Keratinocyte (primary cell): ENCODE results near the gene ANXA11. TPM values are rescaled to one million over a fixed set of nuclear protein-coding genes. Genes with fewer than 3 reads are reported as not detected.
"Not testable (repeated sequence)": the region's sequence is repeated elsewhere in the genome, so short reads cannot be mapped to it uniquely, and the experiment has no call there.

ENCODE experiments used
- DNase-seq: peaks from one replicate; pipeline ENCODE4 v3.0.0-alpha.2; 2011; ENCODE audit warnings: low read depth, missing footprints, low spot score
- FAIRE-seq: peaks from 2 replicates; lab custom pipeline; 2011; peaks lifted over from hg19 to GRCh38; lab: Jason Lieb, UNC
- H2AFZ ChIP-seq: 2 replicates; pipeline ENCODE4 v1.6.0; 2012; ENCODE audit warnings: low read length, control low read depth, inconsistent platforms; ENCODE audit not compliant: control insufficient read depth
- H3K27ac ChIP-seq: 2 replicates; pipeline ENCODE4 v1.5.1; 2011; ENCODE audit warnings: low read length; ENCODE audit not compliant: control insufficient read depth, insufficient read depth
- H3K27me3 ChIP-seq: 3 replicates; pipeline ENCODE4 v1.6.0; 2011; ENCODE audit warnings: low read length; ENCODE audit not compliant: control insufficient read depth, insufficient read depth; ENCODE audit errors: extremely low read depth
- H3K36me3 ChIP-seq, 2 experiments: 2 replicates in 1 of 2; 3 replicates in 1 of 2; pipeline ENCODE4 v1.5.1; 2011; ENCODE audit warnings: low read length in 2 of 2, mild to moderate bottlenecking in 1 of 2; ENCODE audit not compliant: control insufficient read depth in 2 of 2, insufficient read depth in 2 of 2; ENCODE audit errors: extremely low read depth in 1 of 2
- H3K4me1 ChIP-seq: 3 replicates; pipeline ENCODE4 v1.5.1; 2011; ENCODE audit warnings: low read length; ENCODE audit not compliant: control insufficient read depth, insufficient read depth; ENCODE audit errors: extremely low read depth
- H3K4me2 ChIP-seq: 3 replicates; pipeline ENCODE4 v1.6.0; 2011; ENCODE audit warnings: low read depth, low read length; ENCODE audit not compliant: control insufficient read depth, insufficient read depth; ENCODE audit errors: extremely low read depth
- H3K4me3 ChIP-seq, 3 experiments: fragments of 200-600 bp in 1 of 3; sonication (generic) in 1 of 3; 2 replicates in 2 of 3; 3 replicates in 1 of 3; pipeline ENCODE4 v1.5.1; 2011 to 2016; ENCODE audit warnings: low read length in 3 of 3, mild to moderate bottlenecking in 3 of 3, control low read depth in 2 of 3, inconsistent platforms in 1 of 3, low read depth in 1 of 3, mixed read lengths in 1 of 3, mixed run types in 1 of 3, moderate library complexity in 1 of 3; ENCODE audit not compliant: control insufficient read depth in 2 of 3, insufficient read depth in 2 of 3; ENCODE audit errors: extremely low read depth in 1 of 3
- H3K79me2 ChIP-seq: 2 replicates; pipeline ENCODE4 v1.6.0; 2012; ENCODE audit warnings: low read length; ENCODE audit not compliant: control insufficient read depth, insufficient read depth
- H3K9ac ChIP-seq: 3 replicates; pipeline ENCODE4 v1.6.0; 2011; ENCODE audit warnings: low read length; ENCODE audit not compliant: control insufficient read depth, insufficient read depth; ENCODE audit errors: extremely low read depth
- H3K9me1 ChIP-seq: 3 replicates; pipeline ENCODE4 v1.6.0; 2011; ENCODE audit warnings: low read length; ENCODE audit not compliant: control insufficient read depth, insufficient read depth; ENCODE audit errors: extremely low read depth
- H3K9me3 ChIP-seq: 2 replicates; pipeline ENCODE4 v1.5.1; 2012; ENCODE audit warnings: low read depth, low read length; ENCODE audit not compliant: control insufficient read depth
- H4K20me1 ChIP-seq: 3 replicates; pipeline ENCODE4 v1.6.0; 2011; ENCODE audit warnings: low read length; ENCODE audit not compliant: control insufficient read depth, insufficient read depth; ENCODE audit errors: extremely low read depth
- dilution Hi-C: fragments of 300-500 bp; cut with MboI; formaldehyde crosslinking; loops from one replicate; pipeline ENCODE4 v1.7.0; 2020; ENCODE audit warnings: low sequenced_read_pairs; ENCODE audit not compliant: extremely low pct_ligation_motif_present
- polyA plus RNA-seq, 5 experiments: library from polyadenylated mRNA; depleted of rRNA in 3 of 5; stranded (reverse) in 3 of 5; stranded (forward) in 1 of 5; unstranded in 1 of 5; fragments of >200 nt; gene quantifications; 1 replicate in 1 of 5; 2 replicates in 3 of 5; 3 replicates in 1 of 5; pipeline versions ENCODE4 v1.2.1 to v1.2.3, GENCODE V29; 2011 to 2012; ENCODE audit warnings: missing spikeins in 2 of 5, low read depth in 1 of 5, low replicate concordance in 1 of 5

ANXA11 gene
- polyA plus RNA-seq, 1 donor (not counting 4 experiments of a cell fraction or from before 2014, with no cell fraction given), result 97.9 TPM

DNA sequence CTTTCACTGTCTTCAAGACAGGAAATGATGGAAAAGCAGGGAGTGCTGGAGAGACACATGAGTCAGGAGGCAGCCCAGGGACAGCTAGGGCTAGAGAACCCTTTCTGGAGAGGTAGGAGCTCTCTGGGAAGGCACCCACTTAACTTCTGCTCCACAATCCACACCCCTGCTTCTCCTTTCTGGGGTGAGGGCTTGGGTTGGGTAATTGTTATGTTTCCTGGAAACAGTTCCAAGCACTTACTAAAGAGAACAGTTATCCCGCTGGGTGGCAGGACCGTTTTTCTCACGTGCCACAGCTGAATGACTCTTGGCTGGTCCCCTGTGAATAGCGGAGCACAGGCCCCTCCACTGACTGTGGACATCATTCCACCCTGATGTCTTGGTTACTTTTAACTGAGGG is 44.6 kb upstream of the ANXA11 start:
- not testable (repeated sequence) for H3K9ac ChIP-seq, H2AFZ ChIP-seq, H4K20me1 ChIP-seq, H3K4me3 ChIP-seq, H3K4me1 ChIP-seq, H3K36me3 ChIP-seq, H3K27me3 ChIP-seq, H3K9me1 ChIP-seq, DNase-seq, H3K27ac ChIP-seq, H3K9me3 ChIP-seq, FAIRE-seq, H3K4me2 ChIP-seq, H3K79me2 ChIP-seq
- dilution Hi-C loops, result loop anchor here (25.0 kb wide), 1 partner anchor 112 kb away; the partner anchor contains the start of genes DYDC1 and DYDC2

DNA sequence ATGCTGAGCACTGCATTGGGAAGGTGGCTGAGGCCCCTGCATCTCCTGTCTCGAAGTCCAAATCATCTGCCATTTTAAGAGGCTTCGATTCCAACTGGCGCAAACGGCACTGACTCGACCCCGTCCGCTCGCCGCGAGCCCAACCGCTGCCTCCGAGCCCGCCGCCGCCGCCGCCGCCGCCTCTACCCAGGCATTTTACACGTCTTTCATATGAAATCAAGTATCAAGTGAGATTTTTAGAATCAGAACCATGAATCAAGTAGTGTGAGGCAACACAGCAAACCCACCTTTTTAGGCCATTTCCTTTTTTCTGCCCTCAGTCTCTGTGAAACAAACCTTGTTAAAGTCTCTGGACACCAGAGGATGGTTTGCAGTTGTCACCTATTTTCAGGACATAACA is 42.3 kb upstream of the ANXA11 start:
- H3K36me3 ChIP-seq, DNase-seq, H3K27ac ChIP-seq, FAIRE-seq, H3K4me2 ChIP-seq, H2AFZ ChIP-seq, H3K9me3 ChIP-seq, H3K4me3 ChIP-seq, H3K4me1 ChIP-seq, H3K9me1 ChIP-seq, H3K79me2 ChIP-seq, H4K20me1 ChIP-seq, dilution Hi-C loops, H3K9ac ChIP-seq, H3K27me3 ChIP-seq: not testable (repeated sequence)

DNA sequence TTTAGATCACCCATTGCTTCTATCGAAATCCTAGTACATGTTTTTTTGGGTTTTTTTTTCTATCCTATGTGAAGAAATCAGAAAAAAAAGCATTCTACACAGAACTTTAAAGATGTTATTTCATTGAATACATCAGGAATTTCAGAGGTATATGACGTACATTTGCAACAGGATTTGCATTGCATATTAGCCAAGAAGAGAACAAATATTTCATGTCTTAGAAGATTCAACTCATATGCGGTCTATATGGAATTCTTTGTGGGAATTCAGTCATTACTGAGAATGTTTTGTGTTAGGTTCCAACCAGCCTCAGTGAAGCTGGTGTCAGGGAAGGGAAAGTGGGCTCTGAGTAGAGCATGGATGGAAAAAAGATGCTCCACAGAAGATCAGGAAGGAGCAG is 39.0 kb upstream of the ANXA11 start:
- H4K20me1 ChIP-seq, H3K9ac ChIP-seq, dilution Hi-C loops, H3K9me3 ChIP-seq, H2AFZ ChIP-seq, H3K27me3 ChIP-seq, H3K4me2 ChIP-seq, H3K9me1 ChIP-seq, H3K4me3 ChIP-seq, H3K27ac ChIP-seq, FAIRE-seq, H3K79me2 ChIP-seq, DNase-seq, H3K4me1 ChIP-seq, H3K36me3 ChIP-seq: not testable (repeated sequence)

DNA sequence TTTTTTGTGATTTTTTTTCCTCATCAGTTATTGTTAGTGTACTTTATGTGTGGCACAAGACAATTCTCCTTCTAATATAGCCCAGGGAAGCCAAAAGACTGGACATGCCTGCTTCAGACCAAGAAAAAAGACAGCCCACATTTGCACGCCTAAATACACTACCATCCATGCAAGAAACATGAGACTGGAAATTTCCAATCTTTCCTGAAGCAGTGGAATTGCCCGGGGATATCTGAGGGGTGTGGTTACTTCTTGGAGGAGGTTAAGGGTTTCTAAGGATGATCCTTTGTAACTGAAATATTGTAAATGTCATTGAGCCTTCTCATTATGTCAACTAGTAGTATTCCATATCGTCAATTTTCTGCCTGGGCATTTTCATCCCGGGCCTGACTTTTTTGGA is 37.0 kb upstream of the ANXA11 start:
- H3K36me3 ChIP-seq, H3K4me2 ChIP-seq, H4K20me1 ChIP-seq, H3K27me3 ChIP-seq, H3K4me3 ChIP-seq, DNase-seq, H3K9me1 ChIP-seq, dilution Hi-C loops, H3K79me2 ChIP-seq, H3K4me1 ChIP-seq, H3K27ac ChIP-seq, FAIRE-seq, H2AFZ ChIP-seq, H3K9me3 ChIP-seq, H3K9ac ChIP-seq: not testable (repeated sequence)

DNA sequence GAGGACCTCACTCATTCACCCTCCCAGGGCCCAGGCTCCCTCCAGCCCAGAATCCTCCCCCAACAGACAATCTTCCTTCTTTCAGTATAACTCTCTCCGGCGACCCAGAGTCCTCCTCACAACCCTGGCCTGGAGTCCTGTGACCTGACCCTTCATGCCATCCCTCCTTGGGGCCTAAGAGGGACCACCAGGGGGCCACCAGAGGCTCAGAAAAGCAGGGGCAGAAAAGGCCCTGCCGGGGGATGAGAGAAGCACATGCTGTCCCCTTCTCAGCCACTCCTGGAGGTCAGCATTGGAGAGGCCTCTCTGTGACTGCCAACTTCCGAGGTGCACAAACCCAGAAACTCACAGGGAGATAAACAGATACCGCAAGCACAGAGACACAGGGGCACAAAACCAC is 31.1 kb upstream of the ANXA11 start:
- H3K9me3 ChIP-seq, H3K27ac ChIP-seq, FAIRE-seq, H3K27me3 ChIP-seq, H3K4me2 ChIP-seq, H3K79me2 ChIP-seq, DNase-seq, H3K9ac ChIP-seq, H2AFZ ChIP-seq, dilution Hi-C loops, H3K36me3 ChIP-seq, H4K20me1 ChIP-seq, H3K4me1 ChIP-seq, H3K9me1 ChIP-seq, H3K4me3 ChIP-seq: not testable (repeated sequence)
